ENCODE data around the gene DNAJB14. TPM values are rescaled to one million over a fixed set of nuclear protein-coding genes. Genes with fewer than 3 reads are reported as not detected.

The DNAJB14 gene
- polyA plus RNA-seq, 1 experiment = 30.1 TPM

DNA sequence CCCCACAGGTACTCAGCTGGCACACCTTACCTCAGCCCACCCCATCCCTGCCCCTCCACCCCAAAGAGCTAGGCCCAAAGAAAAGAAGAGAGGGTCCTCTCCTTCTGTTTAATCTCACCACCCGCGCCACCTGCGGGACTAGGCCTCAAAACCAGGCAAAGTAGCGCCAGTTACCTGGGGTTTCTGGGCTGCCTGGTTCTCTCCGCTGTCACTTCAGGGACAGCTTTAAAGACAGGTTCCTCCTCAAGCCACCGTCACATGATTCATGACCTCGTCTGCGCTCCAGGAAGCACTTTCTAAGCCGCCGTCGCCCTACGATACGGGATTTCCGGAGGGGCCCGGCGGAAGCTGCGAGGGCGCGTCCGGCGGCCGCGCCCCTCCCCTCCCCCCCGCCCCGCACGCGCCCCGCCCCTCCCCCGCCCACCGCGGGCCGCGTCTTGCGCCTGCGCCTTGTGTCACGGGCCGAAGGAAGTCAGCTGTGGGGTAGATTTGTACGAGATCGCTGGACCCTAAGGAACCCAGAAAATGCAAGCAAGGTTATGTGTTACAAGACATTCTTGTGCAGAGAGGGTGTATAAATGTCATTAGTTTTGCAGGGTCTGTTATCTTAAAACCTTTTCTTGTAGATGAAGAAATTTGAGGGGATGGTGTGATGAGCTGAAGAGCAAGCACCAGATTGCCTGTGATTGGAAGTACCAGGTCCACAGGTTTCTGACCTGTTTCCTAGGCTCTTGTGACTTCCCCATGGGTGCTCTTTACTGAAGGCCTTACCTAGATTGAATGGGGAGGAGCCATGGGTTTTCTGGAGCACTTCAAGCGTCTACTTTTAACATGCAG lies 52.0 kb downstream of the DNAJB14 start, which contains the start of gene LAMTOR3:
LAMTOR3 (minus strand) TSS at position 267 of the 837 bp plus-strand sequence. CDS start 464 bp downstream, outside the sequence.
- Histone ChIP-seq H3K4me3 (ENCODE audit: low read depth, low read length) (peak within 1 kb of the TSS; percentile 87), H3K27me3 (ENCODE audit: control insufficient read depth, insufficient read depth, low read length) (no peaks in the 10 kb centered on the region), H3K36me3 (ENCODE audit: control insufficient read depth, insufficient read depth, low read length) (no peaks in the 10 kb centered on the region)
- ChIA-PET POLR2A (interaction anchor here (0.6 kb wide), 1 partner anchor 9 kb away, joined by 5 read pairs; no protein-coding TSS in a partner anchor), CTCF (interaction anchor here (1.6 kb wide), 1 partner anchor 83 kb away, joined by 5 read pairs; no protein-coding TSS in a partner anchor)
- peak; percentile 27 for DNase-seq (ENCODE audit: low read depth)
- TF ChIP-seq CTCF (IDR thresholded peaks at IDR 0.05; ENCODE audit: insufficient read depth, low read depth, low read length) = no peak

- Histone ChIP-seq H3K4me3 (ENCODE audit: low read depth, low read length) (peak overlapping the region; percentile 87), H3K27me3 (ENCODE audit: control insufficient read depth, insufficient read depth, low read length) (no peaks in the 10 kb centered on the region), H3K36me3 (ENCODE audit: control insufficient read depth, insufficient read depth, low read length) (no peaks in the 10 kb centered on the region)
- DNase-seq (ENCODE audit: low read depth) = no peak
- no peak for TF ChIP-seq CTCF (IDR thresholded peaks at IDR 0.05; ENCODE audit: insufficient read depth, low read depth, low read length)
- ChIA-PET POLR2A (no interaction called here), CTCF (interaction anchor here (1.6 kb wide), 1 partner anchor 82 kb away, joined by 5 read pairs; no protein-coding TSS in a partner anchor)
These were observed 52.6 kb downstream of the DNAJB14 start for GRCh38 chr4:99893839-99894160.

GRCh38 chr4:99893029-99893428 lies 53.4 kb downstream of the DNAJB14 start:
- no peak for DNase-seq (ENCODE audit: low read depth)
- CTCF ChIA-PET = no interaction called here
- TF ChIP-seq CTCF (IDR thresholded peaks at IDR 0.05; ENCODE audit: insufficient read depth, low read depth, low read length) = no peak
- H3K4me3 ChIP-seq (ENCODE audit: low read depth, low read length) = peak overlapping the region; percentile 87
- H3K27me3 ChIP-seq (ENCODE audit: control insufficient read depth, insufficient read depth, low read length) = no peaks in the 10 kb centered on the region
- POLR2A ChIA-PET = no interaction called here
- H3K36me3 ChIP-seq (ENCODE audit: control insufficient read depth, insufficient read depth, low read length) = no peaks in the 10 kb centered on the region

- Histone ChIP-seq H3K4me3 (ENCODE audit: low read depth, low read length) (no peak overlapping the region), H3K36me3 (ENCODE audit: control insufficient read depth, insufficient read depth, low read length) (no peaks in the 10 kb centered on the region), H3K27me3 (ENCODE audit: control insufficient read depth, insufficient read depth, low read length) (no peaks in the 10 kb centered on the region)
- DNase-seq (ENCODE audit: low read depth) = no peak
- ChIA-PET CTCF (no interaction called here), POLR2A (no interaction called here)
- no peak for TF ChIP-seq CTCF (IDR thresholded peaks at IDR 0.05; ENCODE audit: insufficient read depth, low read depth, low read length)
These were observed 55.1 kb downstream of the DNAJB14 start for GRCh38 chr4:99891351-99891750.

GRCh38 chr4:99887837-99888236 lies 58.6 kb downstream of the DNAJB14 start:
- Histone ChIP-seq H3K4me3 (ENCODE audit: low read depth, low read length) (no peak overlapping the region), H3K36me3 (ENCODE audit: control insufficient read depth, insufficient read depth, low read length) (no peaks in the 10 kb centered on the region), H3K27me3 (ENCODE audit: control insufficient read depth, insufficient read depth, low read length) (no peaks in the 10 kb centered on the region)
- CTCF ChIA-PET = no interaction called here
- no peak for DNase-seq (ENCODE audit: low read depth)
- no peak for TF ChIP-seq CTCF (IDR thresholded peaks at IDR 0.05; ENCODE audit: insufficient read depth, low read depth, low read length)
- POLR2A ChIA-PET = no interaction called here

Data from BJ (cell line).